PFSK-1 (cell line): Measurements from ENCODE around the gene IARS1.
A peak's percentile ranks its signal among the peaks of the same experiment; 100 is the strongest.

Source experiments
- FOXP2 ChIP-seq: optimal IDR thresholded peaks from 2 replicates; pipeline ENCODE3; 2011; ENCODE audit warnings: borderline replicate concordance, control low read depth, inconsistent platforms; ENCODE audit not compliant: insufficient read depth; ENCODE audit errors: extremely low read length, extremely low read depth
- POLR2AphosphoS5 ChIP-seq: IDR thresholded peaks from 2 replicates; pipeline ENCODE4 v1.6.1; 2012; ENCODE audit warnings: low read depth, mild to moderate bottlenecking, control low read depth, low read length, moderate library complexity
- SIN3A ChIP-seq: IDR thresholded peaks from 2 replicates; pipeline ENCODE4 v1.6.1; 2012; ENCODE audit warnings: mild to moderate bottlenecking, low read length, moderate library complexity, borderline replicate concordance; ENCODE audit not compliant: insufficient read depth
- TAF1 ChIP-seq: IDR thresholded peaks from 2 replicates; pipeline ENCODE4 v1.6.1; 2012; ENCODE audit warnings: low read length, control low read depth, borderline replicate concordance; ENCODE audit not compliant: insufficient read depth
- TF ChIP-seq, protein P1 (sequence below), 2 experiments: IDR thresholded peaks; 2 replicates each; pipeline versions ENCODE4 v1.6.1 to v1.8.0; 2011 to 2012; ENCODE audit warnings: low read depth in 2 of 2, low read length in 2 of 2, control low read depth in 1 of 2, inconsistent platforms in 1 of 2, mild to moderate bottlenecking in 1 of 2, moderate library complexity in 1 of 2; ENCODE audit not compliant: insufficient read depth in 1 of 2

The IARS1 gene

DNA sequence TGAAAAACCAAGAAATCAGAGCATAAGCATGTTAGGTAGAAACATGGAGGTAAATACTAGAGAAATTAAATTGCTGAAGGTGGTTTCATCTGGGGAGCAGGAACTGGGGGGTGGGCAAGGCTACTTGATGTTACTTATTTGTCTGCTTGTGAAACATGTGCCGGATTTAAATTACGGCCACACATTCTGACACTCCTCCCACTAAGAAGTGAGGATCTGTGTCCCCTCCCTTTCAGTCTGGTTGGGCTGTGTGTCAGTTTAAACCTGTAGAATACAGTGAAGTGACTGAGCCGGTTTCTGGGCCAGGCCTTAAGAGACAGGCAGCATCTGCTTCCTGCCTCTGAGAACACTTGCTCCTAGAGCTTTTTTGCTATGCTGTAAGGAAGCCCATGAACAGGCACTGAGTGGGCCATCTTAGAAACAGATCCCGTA is 2.3 kb upstream of the IARS1 start:
- TF ChIP-seq FOXP2 (no peak), TAF1 (no peak), POLR2AphosphoS5 (no peak), SIN3A (no peak)
- TF ChIP-seq, protein P1, sequence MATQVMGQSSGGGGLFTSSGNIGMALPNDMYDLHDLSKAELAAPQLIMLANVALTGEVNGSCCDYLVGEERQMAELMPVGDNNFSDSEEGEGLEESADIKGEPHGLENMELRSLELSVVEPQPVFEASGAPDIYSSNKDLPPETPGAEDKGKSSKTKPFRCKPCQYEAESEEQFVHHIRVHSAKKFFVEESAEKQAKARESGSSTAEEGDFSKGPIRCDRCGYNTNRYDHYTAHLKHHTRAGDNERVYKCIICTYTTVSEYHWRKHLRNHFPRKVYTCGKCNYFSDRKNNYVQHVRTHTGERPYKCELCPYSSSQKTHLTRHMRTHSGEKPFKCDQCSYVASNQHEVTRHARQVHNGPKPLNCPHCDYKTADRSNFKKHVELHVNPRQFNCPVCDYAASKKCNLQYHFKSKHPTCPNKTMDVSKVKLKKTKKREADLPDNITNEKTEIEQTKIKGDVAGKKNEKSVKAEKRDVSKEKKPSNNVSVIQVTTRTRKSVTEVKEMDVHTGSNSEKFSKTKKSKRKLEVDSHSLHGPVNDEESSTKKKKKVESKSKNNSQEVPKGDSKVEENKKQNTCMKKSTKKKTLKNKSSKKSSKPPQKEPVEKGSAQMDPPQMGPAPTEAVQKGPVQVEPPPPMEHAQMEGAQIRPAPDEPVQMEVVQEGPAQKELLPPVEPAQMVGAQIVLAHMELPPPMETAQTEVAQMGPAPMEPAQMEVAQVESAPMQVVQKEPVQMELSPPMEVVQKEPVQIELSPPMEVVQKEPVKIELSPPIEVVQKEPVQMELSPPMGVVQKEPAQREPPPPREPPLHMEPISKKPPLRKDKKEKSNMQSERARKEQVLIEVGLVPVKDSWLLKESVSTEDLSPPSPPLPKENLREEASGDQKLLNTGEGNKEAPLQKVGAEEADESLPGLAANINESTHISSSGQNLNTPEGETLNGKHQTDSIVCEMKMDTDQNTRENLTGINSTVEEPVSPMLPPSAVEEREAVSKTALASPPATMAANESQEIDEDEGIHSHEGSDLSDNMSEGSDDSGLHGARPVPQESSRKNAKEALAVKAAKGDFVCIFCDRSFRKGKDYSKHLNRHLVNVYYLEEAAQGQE (IDR thresholded peaks at IDR 0.05; ENCODE audit: insufficient read depth in 1 of 2, low read depth in 2 of 2, low read length in 2 of 2), result no peak

DNA sequence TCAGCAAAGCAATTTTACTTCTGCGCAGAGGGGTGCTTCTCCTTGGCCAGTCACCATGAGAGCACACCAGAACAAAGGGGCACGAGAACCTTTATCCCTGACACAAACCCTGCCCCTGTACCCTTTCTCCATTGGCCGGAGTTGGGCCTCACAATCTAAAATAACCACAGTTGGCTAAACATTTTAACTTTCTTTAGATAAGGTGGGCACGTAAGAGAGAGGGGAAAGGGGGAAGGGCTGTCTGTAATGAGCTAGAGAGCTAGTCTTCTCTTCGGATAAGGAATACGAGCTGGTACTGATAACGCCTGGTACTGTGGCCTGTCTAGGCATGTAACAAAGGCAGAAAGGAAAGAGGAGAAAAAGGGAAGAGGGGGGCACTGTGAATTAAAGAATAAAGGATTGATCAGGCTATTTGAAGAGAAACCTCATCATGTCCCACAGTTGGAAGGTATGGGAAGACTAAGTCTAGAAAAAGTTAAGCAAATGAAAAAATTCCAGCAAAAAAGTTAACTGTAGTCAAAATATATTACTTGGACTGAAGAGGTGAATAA is 1.8 kb upstream of the IARS1 start:
- TF ChIP-seq TAF1 (no peak), FOXP2 (no peak), SIN3A (no peak), POLR2AphosphoS5 (no peak)
- TF ChIP-seq, protein P1 (IDR thresholded peaks at IDR 0.05; ENCODE audit: insufficient read depth in 1 of 2, low read depth in 2 of 2, low read length in 2 of 2), result no peak

DNA sequence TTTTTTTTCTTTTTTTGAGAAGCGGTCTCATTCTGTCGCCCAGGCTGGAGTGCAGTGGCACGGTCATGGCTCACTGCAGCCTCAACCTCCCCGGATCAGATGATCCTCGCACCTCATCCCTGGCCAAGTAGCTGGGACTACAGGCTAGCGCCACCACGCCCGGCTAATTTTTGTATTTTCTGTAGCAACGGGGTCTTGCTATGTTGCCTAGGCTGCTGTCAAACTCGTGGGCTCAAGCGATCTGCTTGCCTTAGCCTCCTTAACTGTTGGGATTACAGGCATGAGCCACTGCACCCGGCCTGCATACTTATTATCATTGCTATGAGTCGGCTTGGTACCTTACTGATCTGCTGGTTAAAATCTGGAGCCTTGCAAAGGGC is 790 bp upstream of the IARS1 start:
- TF ChIP-seq, protein P1 (IDR thresholded peaks at IDR 0.05; ENCODE audit: insufficient read depth in 1 of 2, low read depth in 2 of 2, low read length in 2 of 2), result no peak
- TF ChIP-seq TAF1, result 0 out of 2 replicates have a peak, but pooled peaks have one; percentile 34

DNA sequence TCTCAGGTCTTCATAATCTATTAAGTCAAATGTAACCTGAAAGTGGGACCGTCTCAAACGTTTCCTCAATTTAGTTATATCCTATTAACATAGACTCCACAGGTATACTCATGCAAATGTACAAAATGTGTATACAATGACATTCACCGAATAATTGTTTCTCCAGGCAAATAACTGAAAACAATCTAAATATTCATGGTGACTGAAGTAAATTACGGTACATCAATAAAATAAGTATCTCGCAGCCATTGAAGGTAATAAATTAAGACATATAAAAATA is 482 bp downstream of the IARS1 start:
- TF ChIP-seq SIN3A (no peak), POLR2AphosphoS5 (no peak), TAF1 (no peak), FOXP2 (no peak)
- TF ChIP-seq, protein P1 (IDR thresholded peaks at IDR 0.05; ENCODE audit: insufficient read depth in 1 of 2, low read depth in 2 of 2, low read length in 2 of 2), result no peak

DNA sequence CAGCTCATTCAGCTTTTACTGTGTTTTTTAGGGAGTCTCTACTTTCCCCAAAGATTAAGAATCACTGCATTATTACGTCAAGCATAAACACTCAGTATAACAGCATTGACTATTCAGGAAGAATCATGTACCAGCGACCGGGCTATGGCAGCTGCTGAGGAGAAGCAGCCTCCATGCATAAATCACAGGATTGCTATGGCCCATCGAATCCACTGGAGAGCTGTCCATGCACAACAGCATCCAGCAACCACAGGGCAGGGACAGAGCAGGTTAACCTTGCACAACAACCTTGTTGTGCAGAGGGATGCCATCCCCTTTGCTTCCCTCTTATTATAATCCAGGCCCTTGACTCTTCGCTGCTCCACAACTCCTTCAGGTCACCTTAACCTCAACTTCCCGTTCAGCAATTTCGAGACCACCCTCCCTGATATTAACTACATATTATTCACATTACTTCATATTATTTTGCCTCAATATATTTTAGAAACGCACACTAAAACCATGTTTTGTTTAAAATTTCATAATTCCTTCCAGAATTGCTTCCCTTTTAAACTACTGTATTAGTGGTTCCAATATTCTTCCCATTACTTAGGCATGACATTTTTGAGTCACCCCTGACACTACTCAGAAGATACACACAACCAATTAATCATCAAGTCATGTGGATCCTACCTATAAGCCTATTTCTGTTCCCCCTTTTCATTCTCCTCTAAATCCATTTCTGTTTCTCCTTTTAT is 991 bp downstream of the IARS1 start:
- TF ChIP-seq TAF1, result no peak
- TF ChIP-seq SIN3A, result no peak
- no peak for TF ChIP-seq POLR2AphosphoS5
- no peak for TF ChIP-seq FOXP2
- TF ChIP-seq, protein P1 (IDR thresholded peaks at IDR 0.05; ENCODE audit: insufficient read depth in 1 of 2, low read depth in 2 of 2, low read length in 2 of 2), result no peak
